Measurements from ENCODE around the gene NTSR1.

GRCh38 chr20:62686869-62687830, 21.5 kb upstream of the NTSR1 start:
- TF ChIP-seq POLR2AphosphoS5 (IDR thresholded peaks at IDR 0.05) (no peak), RAD21 (conservative IDR thresholded peaks at IDR 0.05) (no peak), CTCF (IDR thresholded peaks at IDR 0.05; ENCODE audit: poor library complexity, severe bottlenecking) (no peak)

Data from neural cell (in vitro differentiated cells).